ENCODE results near the gene MGAT4A. TPM values are rescaled to one million over a fixed set of nuclear protein-coding genes. Genes with fewer than 3 reads are reported as not detected.
"Not testable (repeated sequence)": the region's sequence is repeated elsewhere in the genome, so short reads cannot be mapped to it uniquely, and the experiment has no call there.

Gene MGAT4A
- total RNA-seq, 2 experiments from 2014 or later: 124 to 152 TPM

- peaks cover 24% of the 10 kb centered on the region for H3K36me3 Mint-ChIP-seq
Measured at GRCh38 chr2:98608962-98609604, 121.8 kb downstream of the MGAT4A start.

GRCh38 chr2:98608116-98608961 lies 122.6 kb downstream of the MGAT4A start, which contains the start of the genes COA5 and UNC50:
Gene COA5, minus strand, starts transcription at chr2:98608512. Its CDS starts 107 bp downstream, at chr2:98608405.
Gene UNC50, plus strand, starts transcription at chr2:98608589. Its CDS starts 1,171 bp downstream, at chr2:98609760.
- Mint-ChIP-seq H3K27me3 (no peaks in the 10 kb centered on the region), H3K9me3 (no peaks in the 10 kb centered on the region), H3K36me3 (peaks cover 17% of the 10 kb centered on the region), H3K27ac (peak within 1 kb of the TSS; percentile 95), H3K4me1 (peaks cover 48% of the 10 kb centered on the region), H3K4me3 (peak within 1 kb of the TSS; percentile 82)
- POLR2A ChIA-PET: interaction anchor here (1.0 to 1.9 kb wide), 6 partner anchors 10 to 546 kb away, joined by 3 to 11 read pairs (median 6); partner anchors contain the start of genes LIPT1, MGAT4A and TSGA10
- ATAC-seq (ENCODE audit: low read depth) (peak; percentile 87), DNase-seq (peak; percentile 95)

More at GRCh38 chr2:98608962-98609604, 121.8 kb downstream of the MGAT4A start:
- ATAC-seq (ENCODE audit: low read depth) (no peak), DNase-seq (no peak)
- Mint-ChIP-seq H3K4me1 (peaks cover 48% of the 10 kb centered on the region), H3K4me3 (peak overlapping the region; percentile 82), H3K27me3 (no peaks in the 10 kb centered on the region), H3K9me3 (no peaks in the 10 kb centered on the region), H3K27ac (peak overlapping the region; percentile 95)
- POLR2A ChIA-PET: interaction anchor here (0.5 to 1.9 kb wide), 7 partner anchors 9 to 162 kb away, joined by 3 to 11 read pairs (median 5); partner anchors contain the start of gene MGAT4A

GRCh38 chr2:98607741-98608115 lies 123.2 kb downstream of the MGAT4A start:
- Mint-ChIP-seq H3K9me3 (no peaks in the 10 kb centered on the region), H3K4me1 (peaks cover 48% of the 10 kb centered on the region), H3K36me3 (peaks cover 14% of the 10 kb centered on the region), H3K4me3 (peak overlapping the region; percentile 82), H3K27ac (peak overlapping the region; percentile 95), H3K27me3 (no peaks in the 10 kb centered on the region)
- DNase-seq (no peak), ATAC-seq (ENCODE audit: low read depth) (no peak)
- POLR2A ChIA-PET: interaction anchor here (1.0 to 1.9 kb wide), 2 partner anchors 123 to 547 kb away, joined by 3 to 6 read pairs; partner anchors contain the start of genes LIPT1, MGAT4A and TSGA10

GRCh38 chr2:98607104-98607503 lies 123.8 kb downstream of the MGAT4A start:
- peak overlapping the region; percentile 95 for H3K27ac Mint-ChIP-seq
- H3K36me3 Mint-ChIP-seq: peaks cover 14% of the 10 kb centered on the region
- ATAC-seq (ENCODE audit: low read depth) (no peak), DNase-seq (no peak)
- no peaks in the 10 kb centered on the region for H3K9me3 Mint-ChIP-seq
- H3K4me1 Mint-ChIP-seq: peaks cover 48% of the 10 kb centered on the region
- H3K27me3 Mint-ChIP-seq: no peaks in the 10 kb centered on the region
- POLR2A ChIA-PET: interaction anchor here (1.0 kb wide), 1 partner anchor 547 kb away, joined by 3 read pairs; the partner anchor contains the start of genes LIPT1 and TSGA10
- H3K4me3 Mint-ChIP-seq: peak overlapping the region; percentile 82

DNA sequence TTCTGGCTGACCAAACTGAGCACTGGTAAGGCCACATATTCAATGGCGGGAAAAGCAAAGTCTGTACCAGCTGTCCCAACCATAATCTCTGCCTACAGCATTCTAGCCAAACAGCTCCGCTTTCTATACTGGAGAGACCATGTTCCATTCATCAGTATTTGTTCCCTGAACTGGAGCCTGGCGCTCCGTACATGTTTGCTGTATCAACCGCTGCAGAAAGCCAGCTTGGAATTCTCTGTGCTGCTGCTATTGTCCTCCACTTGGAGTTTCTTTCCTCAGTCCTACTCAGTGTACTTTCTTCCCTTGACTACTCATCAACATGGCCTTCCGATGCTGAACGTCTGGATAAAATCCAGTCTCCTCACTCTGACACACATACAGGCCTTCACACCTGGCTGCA lies 124.5 kb downstream of the MGAT4A start:
- DNase-seq: no peak
- H3K4me1 Mint-ChIP-seq: peaks cover 44% of the 10 kb centered on the region
- no peak overlapping the region for H3K4me3 Mint-ChIP-seq
- H3K27ac Mint-ChIP-seq: peak overlapping the region; percentile 12
- POLR2A ChIA-PET: no interaction called here
- no peak for ATAC-seq (ENCODE audit: low read depth)
- no peaks in the 10 kb centered on the region for H3K27me3 Mint-ChIP-seq
- H3K9me3 Mint-ChIP-seq: no peaks in the 10 kb centered on the region
- H3K36me3 Mint-ChIP-seq: peaks cover 11% of the 10 kb centered on the region

DNA sequence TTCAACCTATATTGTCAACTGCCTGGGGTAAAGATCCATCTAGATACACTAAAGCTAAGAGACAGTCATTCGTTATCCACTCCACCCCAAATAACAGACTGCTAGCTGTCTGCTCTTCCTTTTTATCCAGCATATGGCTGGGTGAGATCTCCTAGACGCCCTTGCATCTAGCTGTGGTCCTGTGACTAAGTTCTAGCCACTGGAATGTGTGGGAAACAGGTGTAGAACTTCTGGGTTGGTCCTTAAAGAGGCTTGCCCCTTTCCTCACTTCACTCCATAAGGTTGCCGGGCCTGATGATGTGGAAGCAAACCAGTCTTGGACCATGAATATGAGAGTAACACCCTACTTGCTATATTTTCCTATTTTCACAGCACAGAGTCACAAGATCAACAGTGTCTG lies 125.9 kb downstream of the MGAT4A start:
- no peak for ATAC-seq (ENCODE audit: low read depth)
- Mint-ChIP-seq H3K27ac (peak overlapping the region; percentile 18), H3K27me3 (no peaks in the 10 kb centered on the region), H3K4me3 (no peak overlapping the region), H3K4me1 (peaks cover 31% of the 10 kb centered on the region), H3K36me3 (peaks cover 7% of the 10 kb centered on the region), H3K9me3 (no peaks in the 10 kb centered on the region)
- DNase-seq: no peak
- POLR2A ChIA-PET: interaction anchor here (1.2 kb wide), 1 partner anchor 132 kb away, joined by 3 read pairs; no protein-coding TSS in a partner anchor

GRCh38 chr2:98604547-98604946 lies 126.4 kb downstream of the MGAT4A start:
- POLR2A ChIA-PET: interaction anchor here (1.2 kb wide), 1 partner anchor 132 kb away, joined by 3 read pairs; no protein-coding TSS in a partner anchor
- Mint-ChIP-seq H3K27me3 (no peaks in the 10 kb centered on the region), H3K4me3 (no peak overlapping the region), H3K4me1 (peaks cover 26% of the 10 kb centered on the region), H3K9me3 (no peaks in the 10 kb centered on the region), H3K27ac (no peak overlapping the region), H3K36me3 (peaks cover 7% of the 10 kb centered on the region)
- DNase-seq (no peak), ATAC-seq (ENCODE audit: low read depth) (no peak)

DNA sequence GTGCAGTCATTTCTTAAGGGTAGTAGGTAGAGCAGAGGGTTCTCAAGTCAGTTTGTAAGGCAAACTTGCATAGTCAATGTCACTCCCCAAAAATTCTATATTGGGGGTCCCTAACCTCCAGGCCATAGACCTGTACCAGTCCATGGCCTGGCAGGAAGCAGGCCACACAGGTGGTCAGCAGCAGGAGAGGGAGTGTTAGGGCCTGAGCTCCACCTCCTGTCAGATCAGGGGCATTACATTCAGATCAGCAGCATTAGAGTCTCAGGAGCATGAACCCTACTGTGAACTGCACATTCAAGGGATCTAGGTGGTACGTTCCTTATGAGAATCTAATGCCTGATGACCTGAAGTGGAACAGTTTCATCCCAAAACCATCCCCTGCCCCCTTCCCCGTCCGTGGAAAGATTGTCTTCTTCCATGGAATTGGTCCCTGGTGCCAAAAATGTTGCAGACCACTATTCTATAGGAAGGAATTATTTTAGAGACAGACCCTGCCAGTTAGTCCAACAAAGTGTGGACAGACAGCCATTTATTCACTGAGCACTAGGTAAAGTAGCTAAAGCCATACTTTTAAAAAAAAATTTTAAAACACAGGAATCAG lies 129.3 kb downstream of the MGAT4A start:
- no peak for DNase-seq
- POLR2A ChIA-PET: no interaction called here

DNA sequence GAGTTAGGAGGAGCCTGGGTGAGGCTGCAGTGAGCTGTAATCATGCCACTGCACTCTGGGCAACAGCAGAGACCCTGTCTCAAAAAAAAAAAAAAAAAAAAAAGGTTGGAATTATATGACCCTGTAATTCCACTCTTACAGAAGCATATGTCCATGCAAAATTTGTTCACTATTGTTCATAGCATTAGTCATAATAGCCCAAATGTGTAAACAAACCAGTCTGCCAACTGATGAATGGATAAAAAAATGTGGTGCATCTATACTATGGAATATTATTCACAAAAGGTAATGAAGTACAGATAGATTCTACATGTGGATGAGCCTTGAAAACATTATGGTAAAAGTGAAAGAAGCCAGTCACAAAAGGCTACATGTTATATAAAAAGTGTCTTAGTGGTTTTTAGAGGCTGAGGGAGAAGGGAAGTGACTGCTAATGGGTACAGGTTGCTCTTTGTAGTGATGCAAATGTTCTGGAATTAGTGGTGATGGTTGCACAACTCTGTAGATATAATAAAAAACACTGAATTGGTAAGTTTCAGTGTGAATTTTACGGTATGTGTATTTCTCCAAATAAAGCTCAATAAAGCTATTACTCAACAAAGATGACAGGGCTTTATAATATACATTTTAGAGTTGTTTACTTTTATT lies 132.0 kb downstream of the MGAT4A start:
- POLR2A ChIA-PET: no interaction called here
- H3K4me1 Mint-ChIP-seq: peaks cover 8% of the 10 kb centered on the region
- H3K27me3 Mint-ChIP-seq: no peaks in the 10 kb centered on the region
- no peak overlapping the region for H3K4me3 Mint-ChIP-seq
- peaks cover 30% of the 10 kb centered on the region for H3K36me3 Mint-ChIP-seq
- DNase-seq (no peak), ATAC-seq (ENCODE audit: low read depth) (no peak)
- peaks cover 2% of the 10 kb centered on the region for H3K9me3 Mint-ChIP-seq
- H3K27ac Mint-ChIP-seq: peak overlapping the region; percentile 64

More for the DNA sequence above, 129.3 kb downstream of the MGAT4A start:
- Mint-ChIP-seq H3K4me1 (peaks cover 22% of the 10 kb centered on the region), H3K27ac (no peak overlapping the region), H3K36me3 (peaks cover 21% of the 10 kb centered on the region), H3K9me3 (no peaks in the 10 kb centered on the region), H3K4me3 (no peak overlapping the region), H3K27me3 (no peaks in the 10 kb centered on the region)
- ATAC-seq (ENCODE audit: low read depth): peak; percentile 65

DNA sequence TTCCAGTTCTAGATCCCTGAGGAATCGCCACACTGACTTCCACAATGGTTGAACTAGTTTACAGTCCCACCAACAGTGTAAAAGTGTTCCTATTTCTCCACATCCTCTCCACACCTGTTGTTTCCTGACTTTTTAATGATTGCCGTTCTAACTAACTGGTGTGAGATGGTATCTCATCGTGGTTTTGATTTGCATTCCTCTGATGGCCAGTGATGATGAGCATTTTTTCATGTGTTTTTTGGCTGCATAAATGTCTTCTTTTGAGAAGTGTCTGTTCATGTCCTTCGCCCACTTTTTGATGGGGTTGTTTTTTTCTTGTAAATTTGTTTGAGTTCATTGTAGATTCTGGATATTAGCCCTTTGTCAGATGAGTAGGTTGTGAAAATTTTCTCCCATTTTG lies 136.3 kb downstream of the MGAT4A start:
- H3K27ac Mint-ChIP-seq; H3K4me1 Mint-ChIP-seq; POLR2A ChIA-PET; H3K27me3 Mint-ChIP-seq; H3K4me3 Mint-ChIP-seq; H3K9me3 Mint-ChIP-seq; ATAC-seq (ENCODE audit: low read depth); DNase-seq: not testable (repeated sequence)
- peaks cover 60% of the 10 kb centered on the region for H3K36me3 Mint-ChIP-seq

GRCh38 chr2:98592565-98592964 lies 138.4 kb downstream of the MGAT4A start:
- no peak for ATAC-seq (ENCODE audit: low read depth)
- H3K4me3 Mint-ChIP-seq: no peak overlapping the region
- POLR2A ChIA-PET: no interaction called here

DNA sequence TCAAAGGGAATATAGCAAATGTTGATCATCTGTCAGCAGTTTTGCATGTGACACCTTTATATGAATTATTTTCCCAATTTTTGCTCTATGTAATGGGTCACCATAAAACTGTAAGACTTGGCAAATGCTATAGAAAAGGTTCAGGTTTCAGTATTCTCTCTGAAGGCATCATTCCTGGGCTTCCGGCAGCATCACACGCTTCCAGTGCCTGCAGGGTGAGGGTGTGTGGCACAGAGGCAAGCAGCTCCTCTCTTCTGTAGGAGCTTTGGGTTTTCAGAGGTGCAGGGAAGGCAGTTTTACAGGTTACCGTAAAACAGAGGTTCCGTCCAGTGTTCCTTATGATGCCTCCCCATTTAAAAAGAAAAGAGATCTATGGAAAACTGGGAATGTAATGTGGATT lies 141.4 kb downstream of the MGAT4A start:
- H3K27ac Mint-ChIP-seq: no peak overlapping the region
- H3K4me3 Mint-ChIP-seq: no peak overlapping the region
- ATAC-seq (ENCODE audit: low read depth) (no peak), DNase-seq (no peak)
- H3K9me3 Mint-ChIP-seq: peaks cover 8% of the 10 kb centered on the region
- H3K27me3 Mint-ChIP-seq: no peaks in the 10 kb centered on the region
- POLR2A ChIA-PET: no interaction called here
- peaks cover 54% of the 10 kb centered on the region for H3K36me3 Mint-ChIP-seq
- peaks cover 14% of the 10 kb centered on the region for H3K4me1 Mint-ChIP-seq

More at GRCh38 chr2:98592565-98592964, 138.4 kb downstream of the MGAT4A start:
- no peak for DNase-seq
- peaks cover 60% of the 10 kb centered on the region for H3K36me3 Mint-ChIP-seq
- no peak overlapping the region for H3K27ac Mint-ChIP-seq
- peaks cover 9% of the 10 kb centered on the region for H3K9me3 Mint-ChIP-seq
- no peaks in the 10 kb centered on the region for H3K27me3 Mint-ChIP-seq
- H3K4me1 Mint-ChIP-seq: peaks cover 9% of the 10 kb centered on the region

Data from activated naive CD8-positive, alpha-beta T cell treated with anti-CD3 and anti-CD28 coated beads, Interleukin-2, amount 10 ng/mL, durations not matched to agents 7 days and 5 days (primary cell).